ENCODE data around the gene TTLL1. TPM values are rescaled to one million over a fixed set of nuclear protein-coding genes. Genes with fewer than 3 reads are reported as not detected.

TTLL1 gene
- total and polyA plus RNA-seq, 2 experiments from 2014 or later = 5.5 to 6.8 TPM

GRCh38 chr22:42991010-42991651, 98.1 kb downstream of the TTLL1 start:
- no peaks in the 10 kb centered on the region for H3K36me3 ChIP-seq (ENCODE audit: insufficient read depth)
- H3K27me3 ChIP-seq (ENCODE audit: insufficient read depth) = no peaks in the 10 kb centered on the region
- peaks cover 8% of the 10 kb centered on the region; the same call in 2 of the 3 replicates for H3K36me3 Mint-ChIP-seq (ENCODE audit: low read depth)
- ATAC-seq = peak; percentile 35
- H2AFZ ChIP-seq = no peak overlapping the region
- no peak overlapping the region for H3K27ac ChIP-seq (ENCODE audit: low read depth)
- H3K9me3 Mint-ChIP-seq = no peaks in the 10 kb centered on the region
- H3K4me1 Mint-ChIP-seq = peaks cover 36% of the 10 kb centered on the region
- no peaks in the 10 kb centered on the region for H3K9me2 ChIP-seq (ENCODE audit: insufficient read depth)
- no peak overlapping the region for H3K4me3 Mint-ChIP-seq
- DNase-seq (ENCODE audit: low spot score) = no peak
- peaks cover 34% of the 10 kb centered on the region for H3K4me1 ChIP-seq (ENCODE audit: insufficient read depth)
- no peak for TF ChIP-seq POLR2AphosphoS5 (IDR thresholded peaks at IDR 0.05; ENCODE audit: low read depth)
- no peak for TF ChIP-seq ZNF114 (CRISPR knock-in tag; IDR thresholded peaks at IDR 0.05)
- no peak for TF ChIP-seq CREB1 (CRISPR knock-in tag; IDR thresholded peaks at IDR 0.05; ENCODE audit: low read depth)
- TF ChIP-seq REST (IDR thresholded peaks at IDR 0.05; ENCODE audit: unreplicated experiment) = no peak
- TF ChIP-seq STAT1 (IDR thresholded peaks at IDR 0.05; ENCODE audit: unreplicated experiment) = no peak
- TF ChIP-seq ETS1 (IDR thresholded peaks at IDR 0.05) = no peak
- TF ChIP-seq EZH2phosphoT487 (IDR thresholded peaks at IDR 0.05; ENCODE audit: unreplicated experiment) = no peak
- TF ChIP-seq CTCF (conservative IDR thresholded peaks at IDR 0.05; ENCODE audit: low read depth in 2 of 2) = no peak
- TF ChIP-seq NANOG (IDR thresholded peaks at IDR 0.05; ENCODE audit: borderline replicate concordance) = no peak
- no peak for TF ChIP-seq ZNF331 (CRISPR knock-in tag; IDR thresholded peaks at IDR 0.05; ENCODE audit: low read depth)
- TF ChIP-seq EZH2 (IDR thresholded peaks at IDR 0.05; ENCODE audit: low read depth, unreplicated experiment) = no peak
- TF ChIP-seq JUNB (IDR thresholded peaks at IDR 0.05; ENCODE audit: unreplicated experiment) = no peak
- no peak for TF ChIP-seq ZNF462 (CRISPR knock-in tag; IDR thresholded peaks at IDR 0.05)
- H3K4me2 ChIP-seq = no peak overlapping the region
- H3K27me3 Mint-ChIP-seq (ENCODE audit: insufficient read depth, low read depth, poor library complexity) = peaks cover 2% of the 10 kb centered on the region
- H4K20me1 ChIP-seq (replicated peaks; ENCODE audit: insufficient read depth) = peaks cover 56% of the 10 kb centered on the region
- H3K4me3 ChIP-seq = no peak overlapping the region
- peaks cover 6% of the 10 kb centered on the region; the same call in 1 of the 2 replicates for H3F3A ChIP-seq (replicated peaks; ENCODE audit: low read depth)
- peaks cover 100% of the 10 kb centered on the region for H3K79me2 ChIP-seq (replicated peaks; ENCODE audit: insufficient read depth)
- H3K27ac Mint-ChIP-seq = no peak overlapping the region

Measured in GM23338 (cell line).